Liver (tissue), 3 donors: ENCODE data around the gene ELP4.

Source experiments
- FOXA1 ChIP-seq: IDR thresholded peaks from 2 replicates; pipeline ENCODE4 v1.6.1; 2016; ENCODE audit warnings: antibody characterized with exemption
- JUND ChIP-seq, 2 donors: IDR thresholded peaks; 2 replicates each; pipeline ENCODE4 v1.6.1; 2016; ENCODE audit warnings: antibody characterized with exemption in 2 of 2
- NR2F2 ChIP-seq: IDR thresholded peaks from 2 replicates; pipeline ENCODE4 v1.6.1; 2016; ENCODE audit warnings: antibody characterized with exemption
- RAD21 ChIP-seq, 2 donors: IDR thresholded peaks; 2 replicates each; pipeline ENCODE4 v1.6.1; 2016; ENCODE audit warnings: antibody characterized with exemption in 2 of 2, mild to moderate bottlenecking in 2 of 2
- RXRA ChIP-seq, 2 donors: IDR thresholded peaks; 2 replicates each; pipeline ENCODE4 v1.6.1; 2017 to 2018; ENCODE audit warnings: antibody characterized with exemption in 2 of 2, mild to moderate bottlenecking in 1 of 2
- TAF1 ChIP-seq: conservative IDR thresholded peaks from 2 replicates; pipeline ENCODE4 v1.6.1; 2016; ENCODE audit warnings: antibody characterized with exemption, mild to moderate bottlenecking
- YY1 ChIP-seq: IDR thresholded peaks from 2 replicates; pipeline ENCODE4 v1.6.1; 2016; ENCODE audit warnings: antibody characterized with exemption, mild to moderate bottlenecking
- TF ChIP-seq, protein P1 (sequence below): fragments of 150-350 bp; IDR thresholded peaks from 2 replicates; pipeline ENCODE4 v1.5.1; 2017; ENCODE audit warnings: improper control_type of control experiment, low read depth, low read length; ENCODE audit not compliant: missing input control
- TF ChIP-seq, protein P2 (sequence below): IDR thresholded peaks from 2 replicates; pipeline ENCODE4 v1.6.1; 2016; ENCODE audit warnings: antibody characterized with exemption
- TF ChIP-seq, protein P3 (sequence below): IDR thresholded peaks from 2 replicates; pipeline ENCODE4 v1.6.1; 2016; ENCODE audit warnings: antibody characterized with exemption, mild to moderate bottlenecking
- TF ChIP-seq, protein P4 (sequence below): IDR thresholded peaks from 2 replicates; pipeline ENCODE4 v1.6.1; 2016; ENCODE audit warnings: antibody characterized with exemption
- TF ChIP-seq, protein P5 (sequence below): IDR thresholded peaks from 2 replicates; pipeline ENCODE4 v1.6.1; 2016; ENCODE audit warnings: antibody characterized with exemption
- donor health status: healthy.
- donor health status: healthy.

DNA sequence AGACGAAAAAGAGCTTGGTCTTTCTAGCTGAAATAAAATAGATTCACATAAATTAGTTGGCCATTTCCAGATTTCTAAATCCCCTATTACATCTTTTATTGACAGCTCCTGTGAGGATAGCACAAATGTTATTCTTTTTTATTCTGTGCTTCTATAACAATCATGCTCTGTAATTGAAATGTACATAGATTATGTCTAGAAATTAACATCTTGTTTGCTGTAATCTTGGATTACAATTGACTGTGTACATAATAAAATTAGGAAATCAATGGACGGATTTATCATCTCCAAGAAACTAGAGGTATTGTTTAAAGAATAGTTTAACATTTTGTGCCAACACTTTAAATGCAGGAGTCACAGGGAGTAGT lies 31.4 kb upstream of the ELP4 start:
- TF ChIP-seq, protein P1, sequence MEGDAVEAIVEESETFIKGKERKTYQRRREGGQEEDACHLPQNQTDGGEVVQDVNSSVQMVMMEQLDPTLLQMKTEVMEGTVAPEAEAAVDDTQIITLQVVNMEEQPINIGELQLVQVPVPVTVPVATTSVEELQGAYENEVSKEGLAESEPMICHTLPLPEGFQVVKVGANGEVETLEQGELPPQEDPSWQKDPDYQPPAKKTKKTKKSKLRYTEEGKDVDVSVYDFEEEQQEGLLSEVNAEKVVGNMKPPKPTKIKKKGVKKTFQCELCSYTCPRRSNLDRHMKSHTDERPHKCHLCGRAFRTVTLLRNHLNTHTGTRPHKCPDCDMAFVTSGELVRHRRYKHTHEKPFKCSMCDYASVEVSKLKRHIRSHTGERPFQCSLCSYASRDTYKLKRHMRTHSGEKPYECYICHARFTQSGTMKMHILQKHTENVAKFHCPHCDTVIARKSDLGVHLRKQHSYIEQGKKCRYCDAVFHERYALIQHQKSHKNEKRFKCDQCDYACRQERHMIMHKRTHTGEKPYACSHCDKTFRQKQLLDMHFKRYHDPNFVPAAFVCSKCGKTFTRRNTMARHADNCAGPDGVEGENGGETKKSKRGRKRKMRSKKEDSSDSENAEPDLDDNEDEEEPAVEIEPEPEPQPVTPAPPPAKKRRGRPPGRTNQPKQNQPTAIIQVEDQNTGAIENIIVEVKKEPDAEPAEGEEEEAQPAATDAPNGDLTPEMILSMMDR = no peak
- no peak for TF ChIP-seq YY1
- no peak for TF ChIP-seq TAF1
- TF ChIP-seq RAD21 (IDR thresholded peaks at IDR 0.05) = no peak
- TF ChIP-seq FOXA1 = no peak
- TF ChIP-seq, protein P2, sequence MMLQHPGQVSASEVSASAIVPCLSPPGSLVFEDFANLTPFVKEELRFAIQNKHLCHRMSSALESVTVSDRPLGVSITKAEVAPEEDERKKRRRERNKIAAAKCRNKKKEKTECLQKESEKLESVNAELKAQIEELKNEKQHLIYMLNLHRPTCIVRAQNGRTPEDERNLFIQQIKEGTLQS = no peak
- TF ChIP-seq, protein P3, sequence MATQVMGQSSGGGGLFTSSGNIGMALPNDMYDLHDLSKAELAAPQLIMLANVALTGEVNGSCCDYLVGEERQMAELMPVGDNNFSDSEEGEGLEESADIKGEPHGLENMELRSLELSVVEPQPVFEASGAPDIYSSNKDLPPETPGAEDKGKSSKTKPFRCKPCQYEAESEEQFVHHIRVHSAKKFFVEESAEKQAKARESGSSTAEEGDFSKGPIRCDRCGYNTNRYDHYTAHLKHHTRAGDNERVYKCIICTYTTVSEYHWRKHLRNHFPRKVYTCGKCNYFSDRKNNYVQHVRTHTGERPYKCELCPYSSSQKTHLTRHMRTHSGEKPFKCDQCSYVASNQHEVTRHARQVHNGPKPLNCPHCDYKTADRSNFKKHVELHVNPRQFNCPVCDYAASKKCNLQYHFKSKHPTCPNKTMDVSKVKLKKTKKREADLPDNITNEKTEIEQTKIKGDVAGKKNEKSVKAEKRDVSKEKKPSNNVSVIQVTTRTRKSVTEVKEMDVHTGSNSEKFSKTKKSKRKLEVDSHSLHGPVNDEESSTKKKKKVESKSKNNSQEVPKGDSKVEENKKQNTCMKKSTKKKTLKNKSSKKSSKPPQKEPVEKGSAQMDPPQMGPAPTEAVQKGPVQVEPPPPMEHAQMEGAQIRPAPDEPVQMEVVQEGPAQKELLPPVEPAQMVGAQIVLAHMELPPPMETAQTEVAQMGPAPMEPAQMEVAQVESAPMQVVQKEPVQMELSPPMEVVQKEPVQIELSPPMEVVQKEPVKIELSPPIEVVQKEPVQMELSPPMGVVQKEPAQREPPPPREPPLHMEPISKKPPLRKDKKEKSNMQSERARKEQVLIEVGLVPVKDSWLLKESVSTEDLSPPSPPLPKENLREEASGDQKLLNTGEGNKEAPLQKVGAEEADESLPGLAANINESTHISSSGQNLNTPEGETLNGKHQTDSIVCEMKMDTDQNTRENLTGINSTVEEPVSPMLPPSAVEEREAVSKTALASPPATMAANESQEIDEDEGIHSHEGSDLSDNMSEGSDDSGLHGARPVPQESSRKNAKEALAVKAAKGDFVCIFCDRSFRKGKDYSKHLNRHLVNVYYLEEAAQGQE = no peak
- TF ChIP-seq, protein P4, sequence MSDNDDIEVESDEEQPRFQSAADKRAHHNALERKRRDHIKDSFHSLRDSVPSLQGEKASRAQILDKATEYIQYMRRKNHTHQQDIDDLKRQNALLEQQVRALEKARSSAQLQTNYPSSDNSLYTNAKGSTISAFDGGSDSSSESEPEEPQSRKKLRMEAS = no peak
- TF ChIP-seq RXRA (IDR thresholded peaks at IDR 0.05) = no peak
- TF ChIP-seq, protein P5, sequence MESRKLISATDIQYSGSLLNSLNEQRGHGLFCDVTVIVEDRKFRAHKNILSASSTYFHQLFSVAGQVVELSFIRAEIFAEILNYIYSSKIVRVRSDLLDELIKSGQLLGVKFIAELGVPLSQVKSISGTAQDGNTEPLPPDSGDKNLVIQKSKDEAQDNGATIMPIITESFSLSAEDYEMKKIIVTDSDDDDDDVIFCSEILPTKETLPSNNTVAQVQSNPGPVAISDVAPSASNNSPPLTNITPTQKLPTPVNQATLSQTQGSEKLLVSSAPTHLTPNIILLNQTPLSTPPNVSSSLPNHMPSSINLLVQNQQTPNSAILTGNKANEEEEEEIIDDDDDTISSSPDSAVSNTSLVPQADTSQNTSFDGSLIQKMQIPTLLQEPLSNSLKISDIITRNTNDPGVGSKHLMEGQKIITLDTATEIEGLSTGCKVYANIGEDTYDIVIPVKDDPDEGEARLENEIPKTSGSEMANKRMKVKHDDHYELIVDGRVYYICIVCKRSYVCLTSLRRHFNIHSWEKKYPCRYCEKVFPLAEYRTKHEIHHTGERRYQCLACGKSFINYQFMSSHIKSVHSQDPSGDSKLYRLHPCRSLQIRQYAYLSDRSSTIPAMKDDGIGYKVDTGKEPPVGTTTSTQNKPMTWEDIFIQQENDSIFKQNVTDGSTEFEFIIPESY = no peak
- no peak for TF ChIP-seq NR2F2
- no peak for TF ChIP-seq JUND (IDR thresholded peaks at IDR 0.05)
